Fibroblast of mammary gland (primary cell): ENCODE measurements around the gene ENTPD2.
"Not testable (repeated sequence)": the region's sequence is repeated elsewhere in the genome, so short reads cannot be mapped to it uniquely, and the experiment has no call there.

Experiments
- DNase-seq: peaks from one replicate; pipeline ENCODE4 v3.0.0-alpha.2; 2010; ENCODE audit warnings: low read depth
- H3K4me3 ChIP-seq: 2 replicates; pipeline ENCODE4 v1.5.1; 2011; ENCODE audit warnings: low read depth, mild to moderate bottlenecking, low read length, moderate library complexity; ENCODE audit not compliant: control insufficient read depth
- CTCF ChIP-seq: conservative IDR thresholded peaks from 2 replicates; pipeline ENCODE4 v1.5.1; 2011; ENCODE audit warnings: low read depth, low read length, inconsistent platforms; ENCODE audit not compliant: control insufficient read depth, insufficient read depth

ENTPD2 gene

GRCh38 chr9:137007108-137007815 lies 46.6 kb downstream of the ENTPD2 start:
- TF ChIP-seq CTCF: no peak
- DNase-seq: no peak
- no peak overlapping the region for H3K4me3 ChIP-seq

- TF ChIP-seq CTCF: no peak
- no peak overlapping the region for H3K4me3 ChIP-seq
- DNase-seq: peak; percentile 51
Observed at GRCh38 chr9:137006116-137007003, 47.5 kb downstream of the ENTPD2 start.

GRCh38 chr9:137004285-137004684 lies 49.6 kb downstream of the ENTPD2 start:
- TF ChIP-seq CTCF: peak; percentile 6
- not testable (repeated sequence) for DNase-seq, H3K4me3 ChIP-seq

GRCh38 chr9:137002646-137003041 lies 51.2 kb downstream of the ENTPD2 start:
- no peak for TF ChIP-seq CTCF
- H3K4me3 ChIP-seq: no peak overlapping the region
- no peak for DNase-seq

- TF ChIP-seq CTCF: no peak
- no peak overlapping the region for H3K4me3 ChIP-seq
- DNase-seq: no peak
Observed at GRCh38 chr9:137001857-137002645, 51.8 kb downstream of the ENTPD2 start.

GRCh38 chr9:137000177-137000930 lies 53.5 kb downstream of the ENTPD2 start:
- no peak for TF ChIP-seq CTCF
- peak; percentile 31 for DNase-seq
- H3K4me3 ChIP-seq: no peak overlapping the region
